Parathyroid adenoma (tissue), 2 donors: Measurements from ENCODE around the gene ADGRG6.

Experiments
- H2AFZ ChIP-seq: fragments of 300-600 bp; sonication (generic); one replicate; pipeline ENCODE4 v1.7.0; 2017; ENCODE audit warnings: antibody characterized with exemption, mild to moderate bottlenecking
- H3K27ac ChIP-seq: fragments of 300-600 bp; sonication (generic); one replicate; pipeline ENCODE4 v1.7.0; 2017
- H3K27me3 ChIP-seq: fragments of 300-600 bp; sonication (generic); one replicate; pipeline ENCODE4 v1.7.0; 2017; ENCODE audit warnings: low read length; ENCODE audit not compliant: control insufficient read depth, insufficient read depth
- H3K36me3 ChIP-seq: fragments of 300-600 bp; sonication (generic); one replicate; pipeline ENCODE4 v1.7.0; 2017; ENCODE audit warnings: low read length; ENCODE audit not compliant: control insufficient read depth, insufficient read depth
- H3K4me1 ChIP-seq: fragments of 300-600 bp; sonication (generic); one replicate; pipeline ENCODE4 v1.7.0; 2017; ENCODE audit warnings: control low read depth
- H3K4me2 ChIP-seq: fragments of 300-600 bp; sonication (generic); one replicate; pipeline ENCODE4 v1.7.0; 2017; ENCODE audit warnings: low read length
- H3K4me3 ChIP-seq: fragments of 300-600 bp; sonication (generic); one replicate; pipeline ENCODE4 v1.7.0; 2017; ENCODE audit warnings: low read depth, low read length
- H3K79me2 ChIP-seq: fragments of 300-600 bp; sonication (generic); one replicate; pipeline ENCODE4 v1.7.0; 2017; ENCODE audit warnings: control low read depth
- H3K9ac ChIP-seq: fragments of 300-600 bp; sonication (generic); one replicate; pipeline ENCODE4 v1.7.0; 2017; ENCODE audit warnings: mild to moderate bottlenecking
- H3K9me3 ChIP-seq: fragments of 300-600 bp; sonication (generic); one replicate; pipeline ENCODE4 v1.7.0; 2017; ENCODE audit warnings: low read length; ENCODE audit not compliant: control insufficient read depth
- TF ChIP-seq, protein P1 (sequence below): fragments of 300-600 bp; sonication (generic); IDR thresholded peaks from one replicate; pipeline ENCODE4 v1.7.0; 2017; ENCODE audit warnings: antibody characterized with exemption, mild to moderate bottlenecking
- donor health status: primary hyperparathyroidism.

Gene ADGRG6

DNA sequence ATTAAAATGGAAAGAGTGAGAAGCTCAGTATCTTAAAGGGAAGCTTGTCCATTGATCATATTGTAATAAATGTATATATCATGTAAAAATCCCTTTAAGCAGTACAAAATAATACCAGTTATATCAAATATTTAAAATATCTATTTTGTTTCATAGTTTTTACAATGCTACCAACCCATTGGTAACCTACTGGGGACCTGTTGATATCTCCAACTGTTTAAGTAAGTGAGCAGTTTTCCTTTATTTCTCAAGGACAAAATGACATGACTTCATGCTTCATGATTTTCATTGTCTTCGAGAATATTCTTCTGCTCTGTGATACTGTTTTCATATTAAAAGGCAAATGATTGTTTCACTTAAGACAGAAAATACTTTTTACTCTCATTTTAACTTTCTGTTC is 100.0 kb downstream of the ADGRG6 start:
- TF ChIP-seq, protein P1, sequence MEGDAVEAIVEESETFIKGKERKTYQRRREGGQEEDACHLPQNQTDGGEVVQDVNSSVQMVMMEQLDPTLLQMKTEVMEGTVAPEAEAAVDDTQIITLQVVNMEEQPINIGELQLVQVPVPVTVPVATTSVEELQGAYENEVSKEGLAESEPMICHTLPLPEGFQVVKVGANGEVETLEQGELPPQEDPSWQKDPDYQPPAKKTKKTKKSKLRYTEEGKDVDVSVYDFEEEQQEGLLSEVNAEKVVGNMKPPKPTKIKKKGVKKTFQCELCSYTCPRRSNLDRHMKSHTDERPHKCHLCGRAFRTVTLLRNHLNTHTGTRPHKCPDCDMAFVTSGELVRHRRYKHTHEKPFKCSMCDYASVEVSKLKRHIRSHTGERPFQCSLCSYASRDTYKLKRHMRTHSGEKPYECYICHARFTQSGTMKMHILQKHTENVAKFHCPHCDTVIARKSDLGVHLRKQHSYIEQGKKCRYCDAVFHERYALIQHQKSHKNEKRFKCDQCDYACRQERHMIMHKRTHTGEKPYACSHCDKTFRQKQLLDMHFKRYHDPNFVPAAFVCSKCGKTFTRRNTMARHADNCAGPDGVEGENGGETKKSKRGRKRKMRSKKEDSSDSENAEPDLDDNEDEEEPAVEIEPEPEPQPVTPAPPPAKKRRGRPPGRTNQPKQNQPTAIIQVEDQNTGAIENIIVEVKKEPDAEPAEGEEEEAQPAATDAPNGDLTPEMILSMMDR = no peak
- H3K27me3 ChIP-seq = no peaks in the 10 kb centered on the region

DNA sequence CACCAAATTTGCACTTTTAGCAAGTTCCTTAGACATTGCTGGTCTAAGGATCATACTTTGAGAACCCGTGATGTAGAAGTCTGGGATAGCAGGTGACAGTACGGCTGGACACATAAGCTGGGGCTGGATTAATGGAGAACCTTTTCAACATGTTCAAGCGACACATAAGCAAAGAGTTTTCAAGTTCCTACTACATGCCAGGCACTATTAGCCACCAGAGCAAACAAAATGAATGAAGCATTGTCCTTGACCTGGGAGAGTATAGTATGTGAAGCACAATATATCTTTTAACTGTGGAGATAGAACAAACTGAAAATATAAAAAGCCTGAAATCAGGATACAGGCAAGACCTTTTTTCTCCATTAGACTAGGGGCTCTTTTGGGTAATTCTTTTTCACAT is 102.9 kb downstream of the ADGRG6 start:
- Histone ChIP-seq H3K9ac (no peak overlapping the region), H2AFZ (no peak overlapping the region), H3K36me3 (no peaks in the 10 kb centered on the region), H3K27me3 (no peaks in the 10 kb centered on the region), H3K4me1 (no peaks in the 10 kb centered on the region), H3K4me3 (no peak overlapping the region), H3K27ac (no peak overlapping the region), H3K79me2 (no peaks in the 10 kb centered on the region), H3K4me2 (no peak overlapping the region), H3K9me3 (no peaks in the 10 kb centered on the region)
- TF ChIP-seq, protein P1 = no peak

More for the DNA sequence above, 100.0 kb downstream of the ADGRG6 start:
- Histone ChIP-seq H3K36me3 (no peaks in the 10 kb centered on the region), H3K4me2 (no peak overlapping the region), H3K27ac (no peak overlapping the region), H2AFZ (no peak overlapping the region), H3K4me3 (no peak overlapping the region), H3K9me3 (no peaks in the 10 kb centered on the region), H3K9ac (no peak overlapping the region), H3K79me2 (no peaks in the 10 kb centered on the region), H3K4me1 (no peaks in the 10 kb centered on the region)

DNA sequence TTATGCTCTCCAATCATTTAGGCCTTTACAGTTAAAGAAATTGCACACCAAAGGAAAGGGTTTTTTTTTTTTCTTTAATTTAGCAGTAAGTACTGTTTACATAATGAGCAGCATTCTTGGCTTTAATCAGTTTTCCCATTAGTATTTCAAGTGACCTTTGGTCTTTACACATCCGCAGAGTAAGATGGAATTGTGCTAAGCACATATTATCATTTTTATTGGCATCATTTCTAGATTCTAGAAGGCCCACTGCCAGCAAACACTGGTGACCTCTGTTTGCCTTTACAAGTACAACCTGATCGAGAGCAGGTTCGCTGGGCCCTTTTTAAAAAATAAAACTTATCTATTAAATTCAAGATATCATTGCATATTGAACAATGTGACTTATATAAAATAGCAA is 104.3 kb downstream of the ADGRG6 start:
- no peaks in the 10 kb centered on the region for H3K9me3 ChIP-seq
- no peak overlapping the region for H2AFZ ChIP-seq
- H3K4me3 ChIP-seq = no peak overlapping the region
- H3K4me1 ChIP-seq = no peaks in the 10 kb centered on the region
- no peak overlapping the region for H3K27ac ChIP-seq
- no peak overlapping the region for H3K4me2 ChIP-seq
- no peaks in the 10 kb centered on the region for H3K27me3 ChIP-seq
- H3K36me3 ChIP-seq = no peaks in the 10 kb centered on the region
- no peaks in the 10 kb centered on the region for H3K79me2 ChIP-seq
- no peak overlapping the region for H3K9ac ChIP-seq
- TF ChIP-seq, protein P1 = no peak

DNA sequence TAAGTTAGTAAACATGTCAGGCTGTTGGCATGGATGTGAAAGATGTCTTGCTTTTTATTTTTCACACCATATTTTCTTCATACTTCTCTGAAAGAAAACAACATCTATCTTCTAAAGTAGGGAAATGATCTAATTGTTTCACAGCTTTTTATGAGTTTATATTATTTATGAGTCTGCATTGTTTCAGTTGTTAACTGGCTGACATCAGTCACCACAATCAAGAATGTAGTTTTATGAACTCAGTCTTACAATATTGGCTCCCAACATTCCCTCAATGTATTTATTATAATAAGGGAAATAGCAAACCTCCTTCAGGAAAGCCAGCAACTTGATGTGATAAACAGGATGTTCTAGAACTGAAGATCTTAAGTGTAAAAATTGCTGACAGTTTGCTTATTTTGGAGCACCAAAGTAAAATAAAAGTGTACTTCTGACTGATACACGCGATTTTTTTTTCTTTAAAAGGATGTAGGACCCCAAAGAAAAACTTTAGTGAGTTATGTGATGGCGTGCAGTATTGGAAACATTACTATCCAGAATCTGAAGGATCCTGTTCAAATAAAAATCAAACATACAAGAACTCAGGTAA is 106.0 kb downstream of the ADGRG6 start:
- H3K4me2 ChIP-seq = no peak overlapping the region
- H3K27ac ChIP-seq = no peak overlapping the region
- TF ChIP-seq, protein P1 = no peak
- H3K9me3 ChIP-seq = no peaks in the 10 kb centered on the region
- H3K4me1 ChIP-seq = no peaks in the 10 kb centered on the region
- H3K9ac ChIP-seq = no peak overlapping the region
- H3K27me3 ChIP-seq = no peaks in the 10 kb centered on the region
- no peaks in the 10 kb centered on the region for H3K36me3 ChIP-seq
- H3K79me2 ChIP-seq = no peaks in the 10 kb centered on the region
- no peak overlapping the region for H3K4me3 ChIP-seq
- H2AFZ ChIP-seq = no peak overlapping the region

DNA sequence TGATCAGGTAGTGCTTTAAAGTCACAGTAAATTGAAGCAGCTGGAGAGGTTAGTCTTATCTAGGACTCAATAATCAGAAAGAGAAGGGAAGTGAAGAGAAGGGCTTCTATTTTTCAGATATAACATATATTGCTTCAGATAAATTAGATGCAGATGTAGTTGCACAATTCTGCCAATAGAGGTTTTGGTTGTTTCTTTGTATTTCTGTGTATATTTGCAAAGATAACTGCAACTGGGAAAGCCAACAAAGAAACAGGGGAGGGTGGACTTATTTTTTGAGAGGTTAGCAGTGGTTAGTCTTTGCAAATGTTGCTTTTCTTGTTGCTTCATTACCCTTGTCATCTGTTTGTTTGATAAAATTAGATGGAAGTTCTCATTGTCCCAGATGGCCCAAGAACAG is 106.6 kb downstream of the ADGRG6 start:
- Histone ChIP-seq H3K4me3 (no peak overlapping the region), H3K36me3 (no peaks in the 10 kb centered on the region), H3K27me3 (no peaks in the 10 kb centered on the region), H2AFZ (no peak overlapping the region), H3K9me3 (no peaks in the 10 kb centered on the region), H3K79me2 (no peaks in the 10 kb centered on the region), H3K27ac (no peak overlapping the region), H3K4me1 (no peaks in the 10 kb centered on the region), H3K4me2 (no peak overlapping the region), H3K9ac (no peak overlapping the region)
- TF ChIP-seq, protein P1 = no peak
